IMR-90 (cell line): ENCODE data around the gene WDR74.

Experiments
- MAZ ChIP-seq: IDR thresholded peaks from 2 replicates; pipeline ENCODE4 v1.6.1; 2012; ENCODE audit warnings: low read depth, mild to moderate bottlenecking, low read length, improper control_type of control experiment, moderate library complexity, borderline replicate concordance
- SMC3 ChIP-seq: fragments of 150-350 bp; IDR thresholded peaks from 2 replicates; pipeline ENCODE4 v1.6.1; 2016; ENCODE audit warnings: low read depth, mild to moderate bottlenecking, antibody characterized with exemption, low read length, moderate library complexity
- TF ChIP-seq, protein P1 (sequence below): conservative IDR thresholded peaks from 2 replicates; pipeline ENCODE4 v1.5.1; 2012; ENCODE audit warnings: mild to moderate bottlenecking, low read depth, low read length, improper control_type of control experiment

GRCh38 chr11:62881579-62882430 lies 42.4 kb upstream of the WDR74 start:
- TF ChIP-seq, protein P1, sequence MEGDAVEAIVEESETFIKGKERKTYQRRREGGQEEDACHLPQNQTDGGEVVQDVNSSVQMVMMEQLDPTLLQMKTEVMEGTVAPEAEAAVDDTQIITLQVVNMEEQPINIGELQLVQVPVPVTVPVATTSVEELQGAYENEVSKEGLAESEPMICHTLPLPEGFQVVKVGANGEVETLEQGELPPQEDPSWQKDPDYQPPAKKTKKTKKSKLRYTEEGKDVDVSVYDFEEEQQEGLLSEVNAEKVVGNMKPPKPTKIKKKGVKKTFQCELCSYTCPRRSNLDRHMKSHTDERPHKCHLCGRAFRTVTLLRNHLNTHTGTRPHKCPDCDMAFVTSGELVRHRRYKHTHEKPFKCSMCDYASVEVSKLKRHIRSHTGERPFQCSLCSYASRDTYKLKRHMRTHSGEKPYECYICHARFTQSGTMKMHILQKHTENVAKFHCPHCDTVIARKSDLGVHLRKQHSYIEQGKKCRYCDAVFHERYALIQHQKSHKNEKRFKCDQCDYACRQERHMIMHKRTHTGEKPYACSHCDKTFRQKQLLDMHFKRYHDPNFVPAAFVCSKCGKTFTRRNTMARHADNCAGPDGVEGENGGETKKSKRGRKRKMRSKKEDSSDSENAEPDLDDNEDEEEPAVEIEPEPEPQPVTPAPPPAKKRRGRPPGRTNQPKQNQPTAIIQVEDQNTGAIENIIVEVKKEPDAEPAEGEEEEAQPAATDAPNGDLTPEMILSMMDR, result no peak
- TF ChIP-seq MAZ (peak; percentile 94), SMC3 (no peak)
